GM19455 (cell line): ENCODE results near the gene C12orf76.
"Not testable (repeated sequence)": the region's sequence is repeated elsewhere in the genome, so short reads cannot be mapped to it uniquely, and the experiment has no call there.

Source experiments
- ATAC-seq: cut with Tn5 transposase; IDR thresholded peaks from one replicate; pipeline ENCODE4 v1.9.1; 2021; ENCODE audit not compliant: unreplicated experiment

Gene C12orf76

GRCh38 chr12:110067531-110067930, 19.2 kb upstream of the C12orf76 start:
- no peak for ATAC-seq

GRCh38 chr12:110065540-110065939, 17.2 kb upstream of the C12orf76 start:
- no peak for ATAC-seq

GRCh38 chr12:110062241-110062640, 13.9 kb upstream of the C12orf76 start:
- ATAC-seq, result no peak

GRCh38 chr12:110059651-110060000, 11.3 kb upstream of the C12orf76 start:
- ATAC-seq, result no peak

GRCh38 chr12:110058875-110059615, 10.7 kb upstream of the C12orf76 start:
- no peak for ATAC-seq

GRCh38 chr12:110056643-110057042, 8.3 kb upstream of the C12orf76 start:
- not testable (repeated sequence) for ATAC-seq

- not testable (repeated sequence) for ATAC-seq
Measured at GRCh38 chr12:110055375-110056352, 7.3 kb upstream of the C12orf76 start.

GRCh38 chr12:110050927-110051326, 2.6 kb upstream of the C12orf76 start:
- no peak for ATAC-seq

- not testable (repeated sequence) for ATAC-seq
Measured at GRCh38 chr12:110049666-110050065, 1.3 kb upstream of the C12orf76 start.

- not testable (repeated sequence) for ATAC-seq
Measured at GRCh38 chr12:110049034-110049433, 712 bp upstream of the C12orf76 start.

- no peak for ATAC-seq
Measured at GRCh38 chr12:110047297-110047940, 903 bp downstream of the C12orf76 start.

GRCh38 chr12:110046451-110047187, 1.7 kb downstream of the C12orf76 start:
- no peak for ATAC-seq

- no peak for ATAC-seq
Measured at GRCh38 chr12:110042264-110042663, 6.1 kb downstream of the C12orf76 start.

- ATAC-seq, result no peak
Measured at GRCh38 chr12:110039085-110039807, 9.1 kb downstream of the C12orf76 start.

GRCh38 chr12:110038741-110039084, 9.6 kb downstream of the C12orf76 start:
- no peak for ATAC-seq

- ATAC-seq, result no peak
Measured at GRCh38 chr12:110037315-110037714, 11.0 kb downstream of the C12orf76 start.

GRCh38 chr12:110035534-110036104, 12.7 kb downstream of the C12orf76 start:
- ATAC-seq, result no peak

GRCh38 chr12:110033888-110034287, 14.4 kb downstream of the C12orf76 start:
- no peak for ATAC-seq

- ATAC-seq, result no peak
Measured at GRCh38 chr12:110029290-110029815, 19.0 kb downstream of the C12orf76 start.

- no peak for ATAC-seq
Measured at GRCh38 chr12:110028323-110028722, 20.0 kb downstream of the C12orf76 start.
